ENCODE measurements around the gene LTBP1.

- no peak for TF ChIP-seq EZH2 (IDR thresholded peaks at IDR 0.05; ENCODE audit: insufficient read depth, low read length)
- TF ChIP-seq, protein P1, sequence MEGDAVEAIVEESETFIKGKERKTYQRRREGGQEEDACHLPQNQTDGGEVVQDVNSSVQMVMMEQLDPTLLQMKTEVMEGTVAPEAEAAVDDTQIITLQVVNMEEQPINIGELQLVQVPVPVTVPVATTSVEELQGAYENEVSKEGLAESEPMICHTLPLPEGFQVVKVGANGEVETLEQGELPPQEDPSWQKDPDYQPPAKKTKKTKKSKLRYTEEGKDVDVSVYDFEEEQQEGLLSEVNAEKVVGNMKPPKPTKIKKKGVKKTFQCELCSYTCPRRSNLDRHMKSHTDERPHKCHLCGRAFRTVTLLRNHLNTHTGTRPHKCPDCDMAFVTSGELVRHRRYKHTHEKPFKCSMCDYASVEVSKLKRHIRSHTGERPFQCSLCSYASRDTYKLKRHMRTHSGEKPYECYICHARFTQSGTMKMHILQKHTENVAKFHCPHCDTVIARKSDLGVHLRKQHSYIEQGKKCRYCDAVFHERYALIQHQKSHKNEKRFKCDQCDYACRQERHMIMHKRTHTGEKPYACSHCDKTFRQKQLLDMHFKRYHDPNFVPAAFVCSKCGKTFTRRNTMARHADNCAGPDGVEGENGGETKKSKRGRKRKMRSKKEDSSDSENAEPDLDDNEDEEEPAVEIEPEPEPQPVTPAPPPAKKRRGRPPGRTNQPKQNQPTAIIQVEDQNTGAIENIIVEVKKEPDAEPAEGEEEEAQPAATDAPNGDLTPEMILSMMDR (IDR thresholded peaks at IDR 0.05; ENCODE audit: insufficient read depth, low read depth, low read length) = no peak
Observed at GRCh38 chr2:33335516-33335915, 388.8 kb downstream of the LTBP1 start.

Measured in astrocyte (in vitro differentiated cells and primary cell).